ENCODE measurements around the gene TCF12.

TCF12 gene

GRCh38 chr15:57236561-57237300 lies 318.3 kb downstream of the TCF12 start:
- Histone ChIP-seq H3K27me3 (ENCODE audit: control insufficient read depth, insufficient read depth, low read length, poor library complexity, severe bottlenecking) (no peaks in the 10 kb centered on the region), H3K9me3 (ENCODE audit: control insufficient read depth, low read length) (no peaks in the 10 kb centered on the region), H3K4me3 (ENCODE audit: insufficient read depth, low read depth, low read length) (no peak overlapping the region), H3K27ac (ENCODE audit: insufficient read depth, low read depth, low read length, poor library complexity, severe bottlenecking) (peak overlapping the region; percentile 77), H3K4me1 (ENCODE audit: control insufficient read depth, insufficient read depth, low read length) (peaks cover 37% of the 10 kb centered on the region), H3K36me3 (ENCODE audit: control insufficient read depth, insufficient read depth, low read length) (peaks cover 20% of the 10 kb centered on the region)
- WGBS, 2 experiments: 64 to 73% methylated on average over 1 to 3 of the region's 3 CpGs

DNA sequence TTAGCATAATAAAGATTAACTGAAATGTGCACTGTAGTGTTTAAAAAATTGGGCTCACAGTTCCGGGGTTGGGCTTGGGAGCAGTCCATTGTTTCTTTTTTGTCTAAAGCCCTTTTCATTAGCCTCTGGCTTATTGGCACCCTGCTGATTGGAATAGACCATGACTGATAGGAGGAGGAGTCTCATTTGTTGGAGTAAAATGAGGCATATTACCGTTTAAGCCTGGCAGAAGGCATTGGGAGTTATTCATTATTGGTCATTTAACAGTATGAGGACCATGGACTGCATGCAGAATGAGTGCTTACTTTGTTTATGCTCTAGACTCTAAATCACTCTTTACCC lies 318.8 kb downstream of the TCF12 start:
- H3K36me3 ChIP-seq (ENCODE audit: control insufficient read depth, insufficient read depth, low read length): peaks cover 20% of the 10 kb centered on the region
- 0 to 11% methylated on average over 2 of the region's 2 CpGs for WGBS, 2 experiments
- H3K27me3 ChIP-seq (ENCODE audit: control insufficient read depth, insufficient read depth, low read length, poor library complexity, severe bottlenecking): no peaks in the 10 kb centered on the region
- peak overlapping the region; percentile 77 for H3K27ac ChIP-seq (ENCODE audit: insufficient read depth, low read depth, low read length, poor library complexity, severe bottlenecking)
- no peaks in the 10 kb centered on the region for H3K9me3 ChIP-seq (ENCODE audit: control insufficient read depth, low read length)
- H3K4me1 ChIP-seq (ENCODE audit: control insufficient read depth, insufficient read depth, low read length): peaks cover 37% of the 10 kb centered on the region
- no peak overlapping the region for H3K4me3 ChIP-seq (ENCODE audit: insufficient read depth, low read depth, low read length)

- peaks cover 20% of the 10 kb centered on the region for H3K36me3 ChIP-seq (ENCODE audit: control insufficient read depth, insufficient read depth, low read length)
- WGBS, 2 experiments: 89 to 100% methylated on average over 1 of the region's 1 CpG
- H3K4me1 ChIP-seq (ENCODE audit: control insufficient read depth, insufficient read depth, low read length): peaks cover 37% of the 10 kb centered on the region
- H3K27me3 ChIP-seq (ENCODE audit: control insufficient read depth, insufficient read depth, low read length, poor library complexity, severe bottlenecking): no peaks in the 10 kb centered on the region
- H3K4me3 ChIP-seq (ENCODE audit: insufficient read depth, low read depth, low read length): no peak overlapping the region
- peak overlapping the region; percentile 28 for H3K27ac ChIP-seq (ENCODE audit: insufficient read depth, low read depth, low read length, poor library complexity, severe bottlenecking)
- no peaks in the 10 kb centered on the region for H3K9me3 ChIP-seq (ENCODE audit: control insufficient read depth, low read length)
These were observed 319.2 kb downstream of the TCF12 start for GRCh38 chr15:57237676-57238075.

DNA sequence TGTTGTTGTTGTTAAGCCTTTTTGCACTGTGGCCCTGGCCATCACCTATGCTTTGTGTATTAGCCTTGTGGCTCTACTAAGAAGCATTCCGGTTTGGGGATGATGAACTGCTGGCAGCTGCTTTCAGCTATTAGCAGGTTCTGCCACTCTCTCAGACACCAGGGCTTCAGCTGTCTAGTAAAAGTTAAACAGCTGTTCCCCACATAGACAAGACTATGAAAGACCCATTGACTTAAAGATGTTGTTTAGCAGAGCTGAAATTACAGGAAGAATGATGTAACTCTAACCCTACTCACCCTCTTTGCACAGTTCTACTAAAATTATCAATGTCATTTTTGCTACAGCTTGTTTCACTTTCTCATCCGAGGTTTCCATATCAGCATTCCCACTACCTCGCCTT lies 326.7 kb downstream of the TCF12 start:
- H3K4me3 ChIP-seq (ENCODE audit: insufficient read depth, low read depth, low read length): no peak overlapping the region
- no peaks in the 10 kb centered on the region for H3K9me3 ChIP-seq (ENCODE audit: control insufficient read depth, low read length)
- H3K27me3 ChIP-seq (ENCODE audit: control insufficient read depth, insufficient read depth, low read length, poor library complexity, severe bottlenecking): no peaks in the 10 kb centered on the region
- no peaks in the 10 kb centered on the region for H3K4me1 ChIP-seq (ENCODE audit: control insufficient read depth, insufficient read depth, low read length)
- peaks cover 16% of the 10 kb centered on the region for H3K36me3 ChIP-seq (ENCODE audit: control insufficient read depth, insufficient read depth, low read length)
- WGBS, 2 experiments: 95 to 98% methylated on average over 2 of the region's 3 CpGs
- H3K27ac ChIP-seq (ENCODE audit: insufficient read depth, low read depth, low read length, poor library complexity, severe bottlenecking): no peak overlapping the region

DNA sequence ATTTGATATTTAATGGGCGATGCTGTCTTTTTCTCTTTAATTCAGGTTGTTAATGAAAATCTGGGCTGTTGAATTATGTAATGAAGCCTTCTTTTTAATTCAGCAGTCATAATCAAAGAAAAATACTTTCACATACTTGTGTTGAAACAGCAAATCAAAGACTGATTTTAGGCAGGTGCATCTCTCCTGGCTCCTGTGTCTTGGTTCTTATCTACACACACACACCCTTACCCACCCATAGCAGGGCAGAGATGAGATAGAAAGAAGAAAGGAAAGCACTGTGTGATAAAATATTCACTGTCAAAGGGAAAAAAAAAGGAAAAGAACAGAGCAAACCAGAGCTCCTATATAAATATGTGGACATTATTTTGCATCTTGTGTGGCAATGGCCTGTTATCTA lies 327.3 kb downstream of the TCF12 start:
- Histone ChIP-seq H3K36me3 (ENCODE audit: control insufficient read depth, insufficient read depth, low read length) (peaks cover 15% of the 10 kb centered on the region), H3K4me1 (ENCODE audit: control insufficient read depth, insufficient read depth, low read length) (no peaks in the 10 kb centered on the region), H3K9me3 (ENCODE audit: control insufficient read depth, low read length) (no peaks in the 10 kb centered on the region), H3K27me3 (ENCODE audit: control insufficient read depth, insufficient read depth, low read length, poor library complexity, severe bottlenecking) (no peaks in the 10 kb centered on the region), H3K4me3 (ENCODE audit: insufficient read depth, low read depth, low read length) (no peak overlapping the region), H3K27ac (ENCODE audit: insufficient read depth, low read depth, low read length, poor library complexity, severe bottlenecking) (no peak overlapping the region)
- no CpG with 5 or more reads among the region's 1 CpG for WGBS, 2 experiments

- Histone ChIP-seq H3K9me3 (ENCODE audit: control insufficient read depth, low read length) (no peaks in the 10 kb centered on the region), H3K27me3 (ENCODE audit: control insufficient read depth, insufficient read depth, low read length, poor library complexity, severe bottlenecking) (no peaks in the 10 kb centered on the region), H3K27ac (ENCODE audit: insufficient read depth, low read depth, low read length, poor library complexity, severe bottlenecking) (no peak overlapping the region), H3K4me3 (ENCODE audit: insufficient read depth, low read depth, low read length) (no peak overlapping the region), H3K4me1 (ENCODE audit: control insufficient read depth, insufficient read depth, low read length) (no peaks in the 10 kb centered on the region), H3K36me3 (ENCODE audit: control insufficient read depth, insufficient read depth, low read length) (peaks cover 18% of the 10 kb centered on the region)
- WGBS, 2 experiments: 100% methylated on average over 1 of the region's 1 CpG
These were observed 329.6 kb downstream of the TCF12 start for GRCh38 chr15:57248074-57248473.

- Histone ChIP-seq H3K9me3 (ENCODE audit: control insufficient read depth, low read length) (no peaks in the 10 kb centered on the region), H3K4me3 (ENCODE audit: insufficient read depth, low read depth, low read length) (no peak overlapping the region), H3K4me1 (ENCODE audit: control insufficient read depth, insufficient read depth, low read length) (no peaks in the 10 kb centered on the region), H3K27ac (ENCODE audit: insufficient read depth, low read depth, low read length, poor library complexity, severe bottlenecking) (no peak overlapping the region), H3K27me3 (ENCODE audit: control insufficient read depth, insufficient read depth, low read length, poor library complexity, severe bottlenecking) (no peaks in the 10 kb centered on the region), H3K36me3 (ENCODE audit: control insufficient read depth, insufficient read depth, low read length) (peaks cover 19% of the 10 kb centered on the region)
These were observed 332.9 kb downstream of the TCF12 start for GRCh38 chr15:57251308-57251707.

GRCh38 chr15:57251941-57252340 lies 333.5 kb downstream of the TCF12 start:
- Histone ChIP-seq H3K4me1 (ENCODE audit: control insufficient read depth, insufficient read depth, low read length) (no peaks in the 10 kb centered on the region), H3K27me3 (ENCODE audit: control insufficient read depth, insufficient read depth, low read length, poor library complexity, severe bottlenecking) (no peaks in the 10 kb centered on the region), H3K4me3 (ENCODE audit: insufficient read depth, low read depth, low read length) (no peak overlapping the region), H3K27ac (ENCODE audit: insufficient read depth, low read depth, low read length, poor library complexity, severe bottlenecking) (no peak overlapping the region), H3K36me3 (ENCODE audit: control insufficient read depth, insufficient read depth, low read length) (peaks cover 19% of the 10 kb centered on the region), H3K9me3 (ENCODE audit: control insufficient read depth, low read length) (no peaks in the 10 kb centered on the region)
- WGBS, 2 experiments: 83 to 86% methylated on average over 4 to 5 of the region's 6 CpGs

- 86% methylated on average over 5 of the region's 5 CpGs for WGBS, 2 experiments
- peaks cover 16% of the 10 kb centered on the region for H3K36me3 ChIP-seq (ENCODE audit: control insufficient read depth, insufficient read depth, low read length)
These were observed 334.6 kb downstream of the TCF12 start for GRCh38 chr15:57253082-57253481.

GRCh38 chr15:57253500-57253899 lies 335.1 kb downstream of the TCF12 start:
- no peaks in the 10 kb centered on the region for H3K27me3 ChIP-seq (ENCODE audit: control insufficient read depth, insufficient read depth, low read length, poor library complexity, severe bottlenecking)
- 100% methylated on average over 1 of the region's 2 CpGs; no CpG with 5 or more reads in 1 of the 2 experiments for WGBS, 2 experiments
- no peak overlapping the region for H3K27ac ChIP-seq (ENCODE audit: insufficient read depth, low read depth, low read length, poor library complexity, severe bottlenecking)
- H3K4me1 ChIP-seq (ENCODE audit: control insufficient read depth, insufficient read depth, low read length): no peaks in the 10 kb centered on the region
- H3K4me3 ChIP-seq (ENCODE audit: insufficient read depth, low read depth, low read length): no peak overlapping the region
- peaks cover 17% of the 10 kb centered on the region for H3K36me3 ChIP-seq (ENCODE audit: control insufficient read depth, insufficient read depth, low read length)
- no peaks in the 10 kb centered on the region for H3K9me3 ChIP-seq (ENCODE audit: control insufficient read depth, low read length)

More at GRCh38 chr15:57253082-57253481, 334.6 kb downstream of the TCF12 start:
- H3K27me3 ChIP-seq (ENCODE audit: control insufficient read depth, insufficient read depth, low read length, poor library complexity, severe bottlenecking): no peaks in the 10 kb centered on the region
- no peaks in the 10 kb centered on the region for H3K9me3 ChIP-seq (ENCODE audit: control insufficient read depth, low read length)
- no peaks in the 10 kb centered on the region for H3K4me1 ChIP-seq (ENCODE audit: control insufficient read depth, insufficient read depth, low read length)
- no peak overlapping the region for H3K4me3 ChIP-seq (ENCODE audit: insufficient read depth, low read depth, low read length)
- H3K27ac ChIP-seq (ENCODE audit: insufficient read depth, low read depth, low read length, poor library complexity, severe bottlenecking): no peak overlapping the region
